RWPE2 (cell line): ENCODE results near the gene JOSD2.

Source experiments
- ATAC-seq: fragments of 200-7000 bp; cut with Tn5 transposase; 3 replicates; pipeline ENCODE4 v1.9.1; 2021; ENCODE audit warnings: low read depth
- DNase-seq: peaks from one replicate; pipeline ENCODE4 v3.0.0-alpha.2; 2020; ENCODE audit warnings: low spot score
- H3K27ac ChIP-seq: fragments of 450-650 bp; 2 replicates; pipeline ENCODE4 v1.5.1; 2017; ENCODE audit warnings: mild to moderate bottlenecking; ENCODE audit not compliant: poor library complexity, severe bottlenecking
- H3K27me3 ChIP-seq: fragments of 250-450 bp; sonication (Bioruptor Pico); 2 replicates; pipeline ENCODE4 v1.5.1; 2021; ENCODE audit warnings: mild to moderate bottlenecking, moderate library complexity; ENCODE audit not compliant: insufficient read depth, poor library complexity, severe bottlenecking
- H3K36me3 ChIP-seq: fragments of 250-450 bp; sonication (Bioruptor Pico); 2 replicates; pipeline ENCODE4 v1.5.1; 2020; ENCODE audit warnings: low read depth, mild to moderate bottlenecking, moderate library complexity
- H3K4me1 ChIP-seq: fragments of 250-450 bp; sonication (Bioruptor Pico); 2 replicates; pipeline ENCODE4 v1.5.1; 2021; ENCODE audit warnings: mild to moderate bottlenecking, moderate library complexity; ENCODE audit not compliant: insufficient read depth, poor library complexity, severe bottlenecking
- H3K4me3 ChIP-seq: fragments of 250-450 bp; sonication (Bioruptor Pico); 2 replicates; pipeline ENCODE4 v1.5.1; 2021; ENCODE audit warnings: mild to moderate bottlenecking, moderate library complexity; ENCODE audit not compliant: severe bottlenecking
- H3K9me3 ChIP-seq: fragments of 250-450 bp; sonication (Bioruptor Pico); 2 replicates; pipeline ENCODE4 v1.5.1; 2021; ENCODE audit warnings: mild to moderate bottlenecking, moderate library complexity; ENCODE audit not compliant: severe bottlenecking
- CTCF ChIP-seq: fragments of 450-650 bp; IDR thresholded peaks from one replicate; pipeline ENCODE4 v1.5.1; 2017; ENCODE audit warnings: mild to moderate bottlenecking, moderate library complexity; ENCODE audit not compliant: poor library complexity, severe bottlenecking

Gene JOSD2

GRCh38 chr19:50482271-50482855 lies 28.6 kb downstream of the JOSD2 start:
- H3K36me3 ChIP-seq, result peaks cover 14% of the 10 kb centered on the region

GRCh38 chr19:50481351-50482149 lies 29.4 kb downstream of the JOSD2 start:
- no peak for ATAC-seq
- no peak overlapping the region for H3K27ac ChIP-seq
- no peak overlapping the region for H3K4me3 ChIP-seq
- no peak for DNase-seq
- TF ChIP-seq CTCF, result no peak
- no peaks in the 10 kb centered on the region for H3K27me3 ChIP-seq
- H3K9me3 ChIP-seq, result no peaks in the 10 kb centered on the region
- no peaks in the 10 kb centered on the region for H3K4me1 ChIP-seq
- peaks cover 14% of the 10 kb centered on the region for H3K36me3 ChIP-seq

More at GRCh38 chr19:50482271-50482855, 28.6 kb downstream of the JOSD2 start:
- TF ChIP-seq CTCF, result no peak
- H3K4me3 ChIP-seq, result no peak overlapping the region
- H3K27me3 ChIP-seq, result peaks cover 4% of the 10 kb centered on the region
- H3K4me1 ChIP-seq, result no peaks in the 10 kb centered on the region
- H3K27ac ChIP-seq, result no peak overlapping the region
- DNase-seq, result no peak
- H3K9me3 ChIP-seq, result no peaks in the 10 kb centered on the region
- ATAC-seq, result no peak

GRCh38 chr19:50480281-50481111 lies 30.5 kb downstream of the JOSD2 start:
- peaks cover 14% of the 10 kb centered on the region for H3K36me3 ChIP-seq
- TF ChIP-seq CTCF, result no peak
- H3K9me3 ChIP-seq, result no peaks in the 10 kb centered on the region
- DNase-seq (no peak), ATAC-seq (no peak)
- H3K27ac ChIP-seq, result no peak overlapping the region
- H3K27me3 ChIP-seq, result no peaks in the 10 kb centered on the region
- no peaks in the 10 kb centered on the region for H3K4me1 ChIP-seq
- H3K4me3 ChIP-seq, result no peak overlapping the region

- no peaks in the 10 kb centered on the region for H3K9me3 ChIP-seq
- no peak overlapping the region for H3K27ac ChIP-seq
- H3K4me3 ChIP-seq, result no peak overlapping the region
- H3K36me3 ChIP-seq, result peaks cover 14% of the 10 kb centered on the region
- no peak for TF ChIP-seq CTCF
- ATAC-seq (no peak), DNase-seq (no peak)
- no peaks in the 10 kb centered on the region for H3K4me1 ChIP-seq
- H3K27me3 ChIP-seq, result no peaks in the 10 kb centered on the region
Observed at GRCh38 chr19:50479761-50480251, 31.2 kb downstream of the JOSD2 start.
